GM12892 (cell line): Measurements from ENCODE around the gene VPS18.

Experiments used
- POLR2A ChIP-seq: IDR thresholded peaks from 2 replicates; pipeline ENCODE4 v1.6.1; 2011; ENCODE audit warnings: low read depth, low read length, control low read depth
- POLR2AphosphoS5 ChIP-seq: IDR thresholded peaks from 2 replicates; pipeline ENCODE4 v1.6.1; 2011; ENCODE audit warnings: low read depth, low read length, control low read depth

- TF ChIP-seq POLR2A = no peak
- TF ChIP-seq POLR2AphosphoS5 = no peak
Measured at GRCh38 chr15:40911693-40912092, 17.4 kb downstream of the VPS18 start.
